ENCODE results near the gene GPR68.
"Not testable (repeated sequence)": the region's sequence is repeated elsewhere in the genome, so short reads cannot be mapped to it uniquely, and the experiment has no call there.

GRCh38 chr14:91266276-91266675, 21.8 kb upstream of the GPR68 start:
- TF ChIP-seq, protein P1, sequence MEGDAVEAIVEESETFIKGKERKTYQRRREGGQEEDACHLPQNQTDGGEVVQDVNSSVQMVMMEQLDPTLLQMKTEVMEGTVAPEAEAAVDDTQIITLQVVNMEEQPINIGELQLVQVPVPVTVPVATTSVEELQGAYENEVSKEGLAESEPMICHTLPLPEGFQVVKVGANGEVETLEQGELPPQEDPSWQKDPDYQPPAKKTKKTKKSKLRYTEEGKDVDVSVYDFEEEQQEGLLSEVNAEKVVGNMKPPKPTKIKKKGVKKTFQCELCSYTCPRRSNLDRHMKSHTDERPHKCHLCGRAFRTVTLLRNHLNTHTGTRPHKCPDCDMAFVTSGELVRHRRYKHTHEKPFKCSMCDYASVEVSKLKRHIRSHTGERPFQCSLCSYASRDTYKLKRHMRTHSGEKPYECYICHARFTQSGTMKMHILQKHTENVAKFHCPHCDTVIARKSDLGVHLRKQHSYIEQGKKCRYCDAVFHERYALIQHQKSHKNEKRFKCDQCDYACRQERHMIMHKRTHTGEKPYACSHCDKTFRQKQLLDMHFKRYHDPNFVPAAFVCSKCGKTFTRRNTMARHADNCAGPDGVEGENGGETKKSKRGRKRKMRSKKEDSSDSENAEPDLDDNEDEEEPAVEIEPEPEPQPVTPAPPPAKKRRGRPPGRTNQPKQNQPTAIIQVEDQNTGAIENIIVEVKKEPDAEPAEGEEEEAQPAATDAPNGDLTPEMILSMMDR (optimal IDR thresholded peaks at IDR 0.05 in 1 of 3, IDR thresholded peaks at IDR 0.05 in 1 of 3, conservative IDR thresholded peaks at IDR 0.05 in 1 of 3; ENCODE audit: extremely low read depth in 1 of 3, insufficient read depth in 2 of 3, low read length in 3 of 3), result not testable (repeated sequence)
- not testable (repeated sequence) for TF ChIP-seq EZH2 (IDR thresholded peaks at IDR 0.05; ENCODE audit: low read length)

Data from keratinocyte (primary cell).